ENCODE measurements around the gene GLB1L2. TPM values are rescaled to one million over a fixed set of nuclear protein-coding genes. Genes with fewer than 3 reads are reported as not detected.
A peak's percentile ranks its signal among the peaks of the same experiment; 100 is the strongest.
"Not testable (repeated sequence)": the region's sequence is repeated elsewhere in the genome, so short reads cannot be mapped to it uniquely, and the experiment has no call there.

The GLB1L2 gene
- total RNA-seq, 3 donors from 2014 or later, result 21.5 to 27.9 (median 26.9) TPM

DNA sequence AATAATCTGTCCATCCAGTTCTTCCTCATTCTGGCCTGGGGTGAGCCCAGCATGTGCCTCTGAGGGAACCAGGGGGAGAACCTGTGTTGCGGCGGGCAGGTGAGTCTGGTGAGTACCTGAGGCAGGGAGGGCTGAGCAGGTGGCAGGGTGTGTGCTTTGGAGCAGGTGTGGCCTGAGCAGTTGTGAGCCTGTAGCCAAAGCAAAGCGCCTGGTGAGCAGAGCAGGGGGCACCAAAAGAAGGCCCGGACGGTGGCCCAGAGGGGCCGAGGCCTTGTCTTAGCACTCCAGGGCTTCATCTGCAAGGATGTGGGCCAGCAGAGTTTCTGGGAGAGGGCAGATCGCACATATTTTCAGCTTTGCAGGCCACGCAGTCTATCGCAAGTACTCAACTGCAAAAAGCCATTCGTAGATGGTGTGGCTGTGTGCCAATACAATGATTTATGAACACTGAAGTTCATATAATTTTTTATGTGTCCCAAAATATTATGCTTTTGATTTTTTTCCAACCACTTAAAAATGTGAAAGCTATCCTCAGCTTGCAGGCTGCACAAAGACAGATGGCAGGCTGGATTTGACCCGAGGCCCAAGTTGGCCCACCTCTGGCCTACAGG is 8.7 kb downstream of the GLB1L2 start:
- Histone ChIP-seq H3K9me3 (no peaks in the 10 kb centered on the region), H3K4me3 (no peak overlapping the region), H3K4me1 (ENCODE audit: low read depth) (peaks cover 11% of the 10 kb centered on the region), H3K36me3 (ENCODE audit: low read depth) (no peaks in the 10 kb centered on the region)
- DNase-seq (peak; percentile 70 to 77 (median 73)), ATAC-seq (peak; percentile 90)
- intact Hi-C loops (cut with DNase I, micrococcal nuclease), result no loop called here
- TF ChIP-seq, protein P1, sequence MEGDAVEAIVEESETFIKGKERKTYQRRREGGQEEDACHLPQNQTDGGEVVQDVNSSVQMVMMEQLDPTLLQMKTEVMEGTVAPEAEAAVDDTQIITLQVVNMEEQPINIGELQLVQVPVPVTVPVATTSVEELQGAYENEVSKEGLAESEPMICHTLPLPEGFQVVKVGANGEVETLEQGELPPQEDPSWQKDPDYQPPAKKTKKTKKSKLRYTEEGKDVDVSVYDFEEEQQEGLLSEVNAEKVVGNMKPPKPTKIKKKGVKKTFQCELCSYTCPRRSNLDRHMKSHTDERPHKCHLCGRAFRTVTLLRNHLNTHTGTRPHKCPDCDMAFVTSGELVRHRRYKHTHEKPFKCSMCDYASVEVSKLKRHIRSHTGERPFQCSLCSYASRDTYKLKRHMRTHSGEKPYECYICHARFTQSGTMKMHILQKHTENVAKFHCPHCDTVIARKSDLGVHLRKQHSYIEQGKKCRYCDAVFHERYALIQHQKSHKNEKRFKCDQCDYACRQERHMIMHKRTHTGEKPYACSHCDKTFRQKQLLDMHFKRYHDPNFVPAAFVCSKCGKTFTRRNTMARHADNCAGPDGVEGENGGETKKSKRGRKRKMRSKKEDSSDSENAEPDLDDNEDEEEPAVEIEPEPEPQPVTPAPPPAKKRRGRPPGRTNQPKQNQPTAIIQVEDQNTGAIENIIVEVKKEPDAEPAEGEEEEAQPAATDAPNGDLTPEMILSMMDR (IDR thresholded peaks at IDR 0.05), result no peak

GRCh38 chr11:134341805-134342571 is 10.2 kb downstream of the GLB1L2 start:
- Histone ChIP-seq H3K9me3 (no peaks in the 10 kb centered on the region), H3K4me3 (no peak overlapping the region), H3K36me3 (ENCODE audit: low read depth) (no peaks in the 10 kb centered on the region), H3K4me1 (ENCODE audit: low read depth) (peaks cover 11% of the 10 kb centered on the region)
- ATAC-seq (no peak), DNase-seq (no peak)
- intact Hi-C loops (cut with DNase I, micrococcal nuclease), result no loop called here
- TF ChIP-seq, protein P1 (IDR thresholded peaks at IDR 0.05), result no peak

DNA sequence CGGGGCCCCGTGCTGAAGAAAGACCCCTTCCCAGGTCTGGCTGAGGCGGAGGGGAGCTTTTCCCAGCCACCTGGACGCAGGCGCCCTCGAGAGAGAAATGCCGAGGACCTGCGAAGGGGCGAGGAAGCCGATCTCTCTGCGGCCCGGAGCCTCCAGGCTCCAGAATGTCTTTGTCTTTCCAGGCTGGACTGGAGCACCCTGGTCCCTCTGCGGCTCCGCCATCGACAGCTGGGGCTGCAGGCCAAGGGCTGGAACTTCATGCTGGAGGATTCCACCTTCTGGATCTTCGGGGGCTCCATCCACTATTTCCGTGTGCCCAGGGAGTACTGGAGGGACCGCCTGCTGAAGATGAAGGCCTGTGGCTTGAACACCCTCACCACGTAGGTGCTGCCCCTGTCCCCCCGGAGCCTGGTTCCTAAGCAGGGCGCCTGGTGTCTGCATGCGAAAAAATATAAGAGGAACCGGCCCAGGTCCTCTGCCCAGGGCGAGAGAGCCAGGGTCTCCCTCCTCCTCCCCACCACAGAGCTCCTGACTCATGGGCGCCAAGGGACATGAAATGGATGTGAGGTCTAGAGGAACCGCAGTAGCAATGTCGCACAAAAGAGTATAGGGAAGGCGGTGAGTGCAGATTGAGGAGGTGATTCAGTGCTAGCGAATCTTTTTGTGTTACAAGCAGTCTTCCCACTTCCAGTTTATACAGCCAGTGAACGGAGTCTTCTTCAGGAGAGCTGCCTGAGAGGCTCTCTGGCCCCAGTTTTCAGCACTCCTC is 11.0 kb downstream of the GLB1L2 start:
- intact Hi-C loops (cut with DNase I, micrococcal nuclease), result no loop called here
- no peaks in the 10 kb centered on the region for H3K36me3 ChIP-seq (ENCODE audit: low read depth)
- TF ChIP-seq, protein P1 (IDR thresholded peaks at IDR 0.05), result no peak
- no peak for DNase-seq
- peaks cover 11% of the 10 kb centered on the region for H3K4me1 ChIP-seq (ENCODE audit: low read depth)
- no peak for ATAC-seq
- no peak overlapping the region for H3K4me3 ChIP-seq
- no peaks in the 10 kb centered on the region for H3K9me3 ChIP-seq

- peaks cover 11% of the 10 kb centered on the region for H3K4me1 ChIP-seq (ENCODE audit: low read depth)
- DNase-seq (no peak), ATAC-seq (no peak)
- no peak overlapping the region for H3K4me3 ChIP-seq
- H3K9me3 ChIP-seq, result no peaks in the 10 kb centered on the region
- H3K36me3 ChIP-seq (ENCODE audit: low read depth), result no peaks in the 10 kb centered on the region
- TF ChIP-seq, protein P1 (IDR thresholded peaks at IDR 0.05), result no peak
- intact Hi-C loops (cut with DNase I, micrococcal nuclease), result no loop called here
Observed at GRCh38 chr11:134343646-134344045, 11.9 kb downstream of the GLB1L2 start.

DNA sequence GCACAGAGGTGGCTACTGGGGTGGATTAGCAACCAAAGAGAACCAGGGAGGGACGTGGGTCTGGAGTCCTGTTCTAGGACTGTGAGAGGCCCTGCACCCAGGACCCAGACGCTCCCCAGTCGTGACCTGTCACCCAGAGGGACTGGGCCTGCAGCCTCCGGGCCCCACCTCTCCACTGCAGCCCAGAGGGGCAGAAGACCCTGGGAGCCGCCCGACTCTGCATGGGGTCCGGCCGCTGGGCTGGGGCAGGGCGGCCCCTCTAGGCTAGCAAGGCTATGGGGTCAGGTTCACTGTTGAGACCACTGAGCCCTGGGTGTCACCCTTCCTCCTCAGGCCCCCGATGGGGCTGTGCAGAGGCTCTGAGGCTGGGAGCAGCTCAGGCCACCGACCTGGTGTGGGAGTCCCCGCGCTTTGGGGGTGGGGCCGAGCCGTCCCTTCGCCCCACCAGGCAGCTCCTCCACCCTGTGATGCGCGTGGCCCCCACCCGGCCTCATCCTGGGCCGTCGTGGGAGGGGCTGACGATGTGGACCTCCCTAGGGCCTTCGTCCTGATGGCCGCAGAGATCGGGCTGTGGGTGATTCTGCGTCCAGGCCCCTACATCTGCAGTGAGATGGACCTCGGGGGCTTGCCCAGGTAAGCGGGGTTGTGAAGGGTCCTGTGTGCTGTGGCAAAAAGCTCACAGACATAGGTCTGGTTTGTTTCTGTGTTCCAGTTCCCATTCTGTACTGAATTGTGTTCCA is 12.9 kb downstream of the GLB1L2 start:
- not testable (repeated sequence) for H3K36me3 ChIP-seq (ENCODE audit: low read depth); DNase-seq; ATAC-seq

More for the DNA sequence above, 12.9 kb downstream of the GLB1L2 start:
- intact Hi-C loops (cut with DNase I, micrococcal nuclease); H3K4me3 ChIP-seq; H3K9me3 ChIP-seq: not testable (repeated sequence)
- peaks cover 11% of the 10 kb centered on the region for H3K4me1 ChIP-seq (ENCODE audit: low read depth)
